GM13976 (cell line): ENCODE data around the gene ZG16B.

Experiments used
- DNase-seq: peaks from one replicate; pipeline ENCODE4 v3.0.0; 2012; ENCODE audit warnings: low spot score
- in situ Hi-C: fragments of 300-500 bp; cut with MboI; formaldehyde crosslinking; loops from one replicate; pipeline ENCODE4 v1.12.0; 2022; ENCODE audit warnings: low sequenced_read_pairs, mixed read lengths, inconsistent platforms; ENCODE audit not compliant: unreplicated experiment
- TF ChIP-seq, protein P1 (sequence below): IDR thresholded peaks from 2 replicates; pipeline ENCODE4 v1.5.1; 2012; ENCODE audit warnings: borderline replicate concordance, mild to moderate bottlenecking; ENCODE audit not compliant: insufficient read depth; ENCODE audit errors: extremely low read depth, missing control alignments, control extremely low read depth

ZG16B gene

DNA sequence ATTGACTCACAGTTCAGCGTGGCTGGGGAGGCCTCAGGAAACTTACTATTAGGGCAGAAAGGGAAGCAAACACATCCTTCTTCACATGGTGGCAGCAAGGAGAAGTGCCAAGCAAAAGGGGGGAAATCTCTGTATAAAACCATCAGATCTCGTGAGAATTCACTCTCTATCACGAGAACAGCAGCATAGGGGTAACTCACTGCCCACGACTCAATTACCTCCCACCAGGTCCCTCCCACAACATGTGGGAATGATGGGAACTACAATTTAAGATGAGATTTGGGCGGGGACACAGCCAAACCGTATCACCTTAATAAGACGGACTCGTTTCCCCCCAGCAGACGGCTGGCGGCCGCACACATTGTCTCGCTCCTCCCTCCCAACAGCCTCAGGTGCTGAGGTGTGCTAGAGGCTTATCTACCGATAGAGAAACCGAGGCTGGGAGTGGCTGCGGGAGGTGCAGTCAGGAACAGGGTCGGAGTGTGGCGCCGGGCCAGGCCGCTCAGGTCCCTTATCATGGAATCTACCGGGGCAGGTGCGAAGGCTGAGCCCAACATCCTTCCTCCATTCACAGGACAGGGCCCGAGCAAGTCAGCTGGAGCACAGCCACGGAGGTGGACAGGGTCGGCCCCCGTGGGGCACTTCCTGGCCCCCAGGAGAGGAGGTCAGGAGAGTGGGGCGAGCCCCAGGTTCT is 4.9 kb upstream of the ZG16B start:
- in situ Hi-C loops = no loop called here
- TF ChIP-seq, protein P1, sequence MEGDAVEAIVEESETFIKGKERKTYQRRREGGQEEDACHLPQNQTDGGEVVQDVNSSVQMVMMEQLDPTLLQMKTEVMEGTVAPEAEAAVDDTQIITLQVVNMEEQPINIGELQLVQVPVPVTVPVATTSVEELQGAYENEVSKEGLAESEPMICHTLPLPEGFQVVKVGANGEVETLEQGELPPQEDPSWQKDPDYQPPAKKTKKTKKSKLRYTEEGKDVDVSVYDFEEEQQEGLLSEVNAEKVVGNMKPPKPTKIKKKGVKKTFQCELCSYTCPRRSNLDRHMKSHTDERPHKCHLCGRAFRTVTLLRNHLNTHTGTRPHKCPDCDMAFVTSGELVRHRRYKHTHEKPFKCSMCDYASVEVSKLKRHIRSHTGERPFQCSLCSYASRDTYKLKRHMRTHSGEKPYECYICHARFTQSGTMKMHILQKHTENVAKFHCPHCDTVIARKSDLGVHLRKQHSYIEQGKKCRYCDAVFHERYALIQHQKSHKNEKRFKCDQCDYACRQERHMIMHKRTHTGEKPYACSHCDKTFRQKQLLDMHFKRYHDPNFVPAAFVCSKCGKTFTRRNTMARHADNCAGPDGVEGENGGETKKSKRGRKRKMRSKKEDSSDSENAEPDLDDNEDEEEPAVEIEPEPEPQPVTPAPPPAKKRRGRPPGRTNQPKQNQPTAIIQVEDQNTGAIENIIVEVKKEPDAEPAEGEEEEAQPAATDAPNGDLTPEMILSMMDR = no peak
- DNase-seq = no peak

DNA sequence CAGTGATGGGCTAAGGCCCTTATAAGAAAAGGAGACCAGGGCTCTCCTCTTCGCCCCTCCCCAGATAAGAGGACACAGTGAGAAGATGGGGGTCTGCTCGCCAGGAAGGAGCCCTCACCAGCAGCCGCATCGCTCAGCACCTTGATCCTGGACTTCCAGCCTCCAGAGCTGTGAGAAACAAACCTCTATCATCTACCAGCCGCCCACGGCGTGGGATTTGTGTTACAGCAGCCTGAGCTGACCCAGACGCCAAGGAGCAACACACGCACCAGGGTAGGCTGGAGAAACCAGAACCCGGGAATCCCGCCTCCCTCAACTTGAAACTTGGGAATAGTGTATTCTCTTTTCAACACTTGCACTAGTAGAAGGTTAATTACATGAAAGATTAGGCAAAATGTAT is 4.2 kb upstream of the ZG16B start:
- in situ Hi-C loops = no loop called here
- no peak for DNase-seq
- TF ChIP-seq, protein P1 = no peak

DNA sequence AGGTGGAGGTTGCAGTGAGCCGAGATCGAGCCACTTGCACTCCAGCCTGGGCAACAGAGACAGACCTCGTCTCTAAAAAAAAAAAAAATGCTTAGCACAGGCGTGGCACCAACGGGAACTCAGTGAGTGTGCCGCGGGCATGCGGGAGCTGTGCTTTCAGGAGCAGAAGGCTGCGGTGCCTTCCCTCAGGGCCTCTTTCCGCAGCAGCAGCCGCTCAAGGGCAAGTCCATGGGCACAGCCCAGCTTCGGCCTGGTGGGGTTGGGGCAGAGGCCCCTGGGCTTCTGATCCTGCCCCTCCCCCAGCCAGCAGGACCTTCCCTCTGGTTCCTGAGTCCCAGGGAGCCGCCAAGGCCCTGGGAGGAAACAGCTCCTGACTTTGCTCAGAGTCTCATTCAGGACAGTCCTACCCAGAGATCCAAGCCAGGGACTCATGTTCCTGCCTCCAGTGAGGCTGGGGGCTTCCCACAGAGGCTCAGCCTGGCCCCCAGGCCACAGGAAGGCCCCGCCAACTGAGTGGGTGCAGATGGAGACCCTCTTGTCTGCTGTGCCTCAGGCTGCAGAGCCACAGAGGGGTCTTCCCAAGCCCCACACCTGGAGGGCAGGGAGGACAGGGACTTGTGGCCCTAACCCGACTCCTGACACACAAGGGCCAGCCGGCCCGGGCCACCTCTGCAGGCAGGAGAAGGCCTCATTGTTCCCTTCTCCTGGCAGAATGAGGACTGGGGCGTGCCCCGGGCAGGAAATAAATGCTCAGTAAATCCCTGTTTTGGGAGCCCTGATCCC is 3.3 kb upstream of the ZG16B start:
- DNase-seq = no peak
- in situ Hi-C loops = no loop called here
- TF ChIP-seq, protein P1 = no peak

DNA sequence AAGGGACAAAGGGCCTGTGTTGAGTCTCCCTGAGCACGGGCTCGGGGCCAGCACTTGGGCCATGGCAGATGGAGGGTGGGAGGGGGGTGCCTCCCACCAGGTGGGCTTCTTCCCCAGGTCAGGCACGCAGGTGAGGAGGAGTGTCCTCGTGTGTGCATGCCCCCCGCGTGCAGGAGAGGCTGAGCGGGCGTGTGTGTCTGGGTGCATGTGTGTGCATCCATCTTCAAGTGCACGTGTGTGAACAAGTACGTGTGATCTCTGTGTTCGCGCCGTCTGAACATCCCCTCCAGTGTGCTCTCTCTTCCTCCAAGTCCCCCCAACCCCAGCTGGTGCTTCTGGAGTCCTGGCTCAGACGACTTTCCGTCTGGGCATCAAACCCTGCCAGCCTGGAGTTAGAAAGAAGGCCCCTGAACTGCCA is 2.7 kb upstream of the ZG16B start:
- DNase-seq = no peak
- in situ Hi-C loops = no loop called here
- TF ChIP-seq, protein P1 = no peak

DNA sequence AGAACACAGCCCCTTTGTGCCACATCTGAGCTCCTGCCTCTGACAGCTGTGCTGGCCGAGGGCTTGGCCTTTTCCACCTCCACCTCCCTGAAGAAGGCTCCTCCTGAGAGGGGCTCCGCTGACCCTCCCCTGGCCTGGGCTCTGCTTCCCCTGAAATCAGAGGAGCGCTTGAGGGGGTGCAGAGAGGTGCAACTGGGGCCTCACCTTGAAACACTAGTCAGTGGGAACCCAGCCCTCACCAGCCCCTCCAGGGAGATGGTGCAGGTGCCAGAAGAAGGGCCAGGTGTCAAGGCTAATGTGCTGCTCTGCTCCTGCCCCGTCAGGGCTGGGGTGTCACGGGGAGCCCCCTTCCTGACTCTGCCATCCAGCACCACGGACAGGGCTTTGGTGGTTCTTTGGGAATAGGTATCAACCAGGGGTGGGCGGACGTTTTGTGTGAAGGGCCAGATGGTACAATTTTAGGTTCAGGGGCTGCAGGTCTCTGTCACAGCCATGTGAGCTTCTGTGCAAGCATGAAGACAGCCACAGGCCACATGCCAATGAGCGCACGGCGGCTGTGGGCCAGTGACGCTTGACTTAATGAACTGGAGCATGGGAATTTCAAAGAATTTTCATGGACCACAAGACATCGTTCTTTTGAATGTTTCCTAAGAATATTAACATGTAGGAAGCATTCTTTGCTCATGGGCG is 2.1 kb upstream of the ZG16B start:
- in situ Hi-C loops = no loop called here
- TF ChIP-seq, protein P1 = no peak
- no peak for DNase-seq

DNA sequence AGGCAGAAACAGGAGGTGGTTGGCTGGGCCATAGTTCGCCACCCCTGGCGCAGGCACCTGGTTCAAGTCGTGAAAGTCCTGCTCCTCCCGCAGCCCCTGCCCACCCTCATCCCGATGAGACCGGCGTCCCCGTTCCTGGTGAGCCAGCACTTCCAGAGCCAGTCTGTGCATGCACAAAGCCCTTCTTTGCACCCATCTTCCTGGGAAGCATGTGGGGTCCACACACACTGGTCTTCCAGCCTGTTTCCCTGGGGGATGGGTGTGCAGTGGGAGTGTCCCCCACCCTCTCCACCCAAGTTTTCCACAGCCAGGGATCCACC is 1.6 kb upstream of the ZG16B start:
- in situ Hi-C loops = no loop called here
- TF ChIP-seq, protein P1 = no peak
- DNase-seq = no peak
